ENCODE measurements around the gene ZNF143.
A peak's percentile ranks its signal among the peaks of the same experiment; 100 is the strongest.
"Not testable (repeated sequence)": the region's sequence is repeated elsewhere in the genome, so short reads cannot be mapped to it uniquely, and the experiment has no call there.

ZNF143 gene

GRCh38 chr11:9498457-9499078 lies 37.8 kb downstream of the ZNF143 start:
- no peak for DNase-seq

DNA sequence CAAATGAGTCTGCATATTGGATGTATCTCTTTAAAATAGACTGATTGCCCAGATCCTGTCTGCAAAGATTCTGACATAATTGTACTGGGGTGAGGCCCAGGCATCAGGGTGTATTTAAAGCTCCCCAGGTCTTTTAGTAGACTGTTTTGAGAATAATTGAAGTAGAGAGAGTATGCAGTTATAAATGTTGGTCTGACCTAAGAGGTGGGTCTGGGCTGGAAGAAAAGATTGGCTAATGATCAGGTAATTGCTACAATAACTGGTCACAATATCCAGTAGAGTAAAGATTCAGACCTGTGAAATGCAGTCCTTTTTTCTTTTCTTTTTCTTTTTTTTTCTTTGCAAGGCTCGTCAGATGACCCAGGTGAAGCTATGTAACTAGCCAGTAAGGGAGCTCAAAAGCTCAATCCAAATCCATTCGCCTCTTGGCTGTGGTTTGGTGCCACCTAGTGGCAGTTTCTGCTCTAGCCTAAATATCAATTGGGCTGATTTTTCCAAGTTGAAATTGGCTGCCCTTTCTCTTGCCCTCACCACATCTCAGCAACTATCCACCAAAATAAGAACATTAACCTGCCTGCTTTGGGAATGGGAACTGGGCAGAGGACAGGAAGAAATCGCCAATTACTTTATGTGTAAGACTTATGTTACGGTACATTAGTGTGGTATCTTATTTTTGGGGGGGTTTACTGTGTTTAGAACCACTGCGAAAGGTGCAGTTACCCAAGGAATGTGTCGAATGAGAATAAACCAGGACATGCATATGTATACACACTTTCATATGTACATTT lies 45.9 kb downstream of the ZNF143 start:
- peak; percentile 55 for DNase-seq

DNA sequence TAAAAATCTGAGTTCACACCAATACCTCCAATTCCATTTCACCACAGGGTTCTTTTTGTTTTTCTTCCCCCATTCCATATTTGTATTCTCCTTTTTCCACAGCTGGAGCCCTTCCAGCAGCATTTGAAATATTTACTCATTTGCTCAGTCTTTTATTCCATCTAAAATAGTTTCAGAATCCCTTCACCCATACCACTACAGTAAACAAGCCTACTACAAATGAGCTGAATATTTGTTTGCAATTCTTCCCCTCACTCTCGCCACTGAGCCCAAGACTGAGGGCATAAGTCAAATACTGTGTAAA lies 46.4 kb downstream of the ZNF143 start:
- DNase-seq, result no peak

DNA sequence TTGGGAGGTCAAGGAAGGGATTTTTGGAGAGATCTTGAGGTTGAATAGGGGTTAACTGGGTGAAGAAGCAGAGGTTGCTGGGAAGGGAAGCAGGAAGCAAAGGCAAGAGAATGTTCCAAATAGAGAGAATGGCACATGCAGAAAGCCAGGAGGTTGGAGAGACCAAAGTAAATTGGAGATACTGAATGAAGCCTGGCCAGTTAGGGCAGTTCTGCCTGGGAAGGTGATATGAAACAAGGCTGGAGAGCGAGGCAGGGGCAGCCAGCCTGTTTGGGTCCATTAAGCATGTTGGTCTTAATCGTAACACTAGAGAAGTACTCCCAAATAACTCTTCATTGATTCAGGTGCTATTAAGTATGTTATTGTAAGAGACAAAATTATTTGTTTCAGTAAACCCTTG lies 48.2 kb downstream of the ZNF143 start:
- DNase-seq, result no peak

DNA sequence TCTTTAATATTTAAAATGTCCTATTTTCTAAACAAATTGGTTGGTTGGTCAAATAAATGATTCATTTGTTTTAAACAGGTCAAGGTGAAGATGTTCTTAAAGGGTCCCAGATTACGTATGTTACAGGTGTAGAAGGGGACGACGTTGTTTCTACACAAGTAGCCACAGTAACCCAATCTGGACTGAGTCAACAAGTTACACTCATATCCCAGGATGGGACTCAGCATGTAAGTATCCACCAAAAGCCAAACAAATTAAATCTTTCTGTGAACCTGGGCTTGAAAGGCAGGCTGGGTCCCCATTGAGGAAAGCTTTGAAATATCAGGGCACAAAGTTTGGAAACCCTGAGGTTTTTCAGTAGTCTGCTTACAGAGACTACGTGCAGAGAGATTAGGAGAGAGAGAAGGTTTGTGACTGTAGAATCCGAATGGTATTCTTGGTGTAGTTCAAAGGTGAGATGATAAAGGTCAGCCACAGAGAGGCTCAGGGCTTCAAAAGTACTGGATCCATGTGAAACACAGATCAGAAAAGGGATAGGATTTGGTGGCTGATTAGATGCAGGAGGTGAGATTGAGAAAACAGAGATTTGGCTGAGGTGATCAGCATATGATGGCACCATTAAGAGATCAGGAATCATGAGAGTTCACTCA lies 51.7 kb downstream of the ZNF143 start:
- DNase-seq, result no peak

- not testable (repeated sequence) for DNase-seq
These were observed 53.8 kb downstream of the ZNF143 start for GRCh38 chr11:9514576-9514975.

- DNase-seq, result no peak
These were observed 55.3 kb downstream of the ZNF143 start for GRCh38 chr11:9516113-9516512.

- DNase-seq, result no peak
These were observed 58.1 kb downstream of the ZNF143 start for GRCh38 chr11:9518835-9519410.

- DNase-seq, result no peak
These were observed 63.2 kb downstream of the ZNF143 start for GRCh38 chr11:9524001-9524400.

DNA sequence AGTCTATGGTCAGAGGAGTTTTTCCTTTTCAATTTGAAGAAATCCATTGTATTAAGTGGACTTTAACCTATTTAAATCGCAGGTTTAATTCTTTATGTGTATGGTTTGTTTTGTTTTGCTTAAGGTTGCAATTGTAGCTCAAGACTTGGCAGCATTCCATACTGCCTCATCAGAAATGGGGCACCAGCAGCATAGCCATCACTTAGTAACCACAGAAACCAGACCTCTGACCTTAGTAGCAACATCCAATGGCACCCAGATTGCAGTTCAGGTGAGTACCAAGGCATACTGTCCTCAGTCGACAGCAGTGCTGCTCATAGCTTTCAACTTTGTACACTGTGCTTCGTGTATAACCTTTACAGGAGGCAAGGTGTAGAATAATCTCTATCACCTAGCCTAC lies 64.3 kb downstream of the ZNF143 start:
- DNase-seq, result peak; percentile 14

GRCh38 chr11:9527481-9528135 lies 66.8 kb downstream of the ZNF143 start:
- no peak for DNase-seq

DNA sequence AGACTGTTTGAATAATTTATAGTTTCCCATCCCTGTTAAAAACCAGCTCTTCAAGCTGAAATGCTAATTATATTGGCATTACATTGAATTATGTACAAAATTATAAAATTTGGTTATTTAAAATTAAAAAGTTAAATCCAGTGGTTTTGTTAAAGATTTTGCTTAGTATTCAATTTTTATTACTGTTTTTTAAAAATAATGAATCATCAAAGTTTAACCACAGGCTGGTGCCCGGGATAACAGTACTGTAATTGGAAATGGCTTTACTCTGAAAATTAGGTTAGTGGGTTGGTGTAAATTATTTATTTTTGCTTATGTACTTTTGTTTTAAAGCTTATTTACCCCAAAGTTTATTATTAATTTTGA lies 67.3 kb downstream of the ZNF143 start:
- no peak for DNase-seq

DNA sequence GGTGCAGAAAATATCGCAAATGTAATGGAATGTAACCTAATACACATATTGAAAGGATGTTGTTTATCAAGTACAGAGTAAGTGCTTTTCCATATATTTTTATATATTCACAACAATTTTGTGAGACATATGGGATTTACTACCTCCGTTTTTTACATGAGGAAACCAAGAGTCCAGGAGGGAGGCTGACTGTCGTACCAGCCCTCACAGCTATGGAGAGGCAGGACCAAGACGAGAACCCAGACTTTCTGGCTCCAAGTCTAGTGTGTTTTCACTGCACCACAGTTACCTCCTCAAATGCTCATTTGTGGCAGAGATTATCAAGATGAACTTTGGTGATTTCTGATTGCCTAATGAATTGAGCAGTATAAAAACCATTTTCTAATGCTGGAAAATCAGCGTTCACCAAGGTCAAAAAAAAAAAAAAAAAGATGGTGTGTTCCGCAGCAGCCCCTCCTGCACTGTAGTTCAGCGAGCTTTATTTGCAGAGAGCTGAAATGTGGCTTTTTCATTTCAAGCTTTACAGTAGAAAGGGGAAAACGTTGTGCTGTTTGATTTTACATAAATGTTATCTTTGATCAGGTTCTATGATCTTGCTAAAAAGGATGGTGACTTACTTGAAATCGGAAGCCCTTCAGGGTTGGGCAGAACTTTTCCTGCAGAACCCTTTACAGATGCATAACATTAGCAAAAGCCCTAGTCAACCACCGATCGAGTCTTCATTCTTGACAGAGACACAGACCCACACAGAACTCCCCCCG lies 67.9 kb downstream of the ZNF143 start:
- no peak for DNase-seq

DNA sequence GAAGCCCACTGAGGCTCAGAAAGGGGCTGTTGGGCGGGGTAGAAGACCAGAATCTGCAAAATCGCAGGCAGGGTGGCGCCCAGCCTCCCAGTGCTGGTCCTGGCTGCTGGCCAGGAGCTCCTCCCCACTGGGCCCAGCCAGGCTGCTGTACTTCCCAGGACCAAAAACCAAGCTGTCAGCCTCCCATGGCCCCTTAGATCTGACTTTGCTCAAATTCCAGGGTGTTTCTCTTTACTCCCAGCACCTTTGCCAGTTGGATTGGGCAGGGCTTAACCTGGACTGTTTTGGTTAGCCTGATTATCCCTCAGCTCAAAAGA lies 68.5 kb downstream of the ZNF143 start:
- no peak for DNase-seq

- DNase-seq, result no peak
These were observed 69.3 kb downstream of the ZNF143 start for GRCh38 chr11:9530020-9530621.

DNA sequence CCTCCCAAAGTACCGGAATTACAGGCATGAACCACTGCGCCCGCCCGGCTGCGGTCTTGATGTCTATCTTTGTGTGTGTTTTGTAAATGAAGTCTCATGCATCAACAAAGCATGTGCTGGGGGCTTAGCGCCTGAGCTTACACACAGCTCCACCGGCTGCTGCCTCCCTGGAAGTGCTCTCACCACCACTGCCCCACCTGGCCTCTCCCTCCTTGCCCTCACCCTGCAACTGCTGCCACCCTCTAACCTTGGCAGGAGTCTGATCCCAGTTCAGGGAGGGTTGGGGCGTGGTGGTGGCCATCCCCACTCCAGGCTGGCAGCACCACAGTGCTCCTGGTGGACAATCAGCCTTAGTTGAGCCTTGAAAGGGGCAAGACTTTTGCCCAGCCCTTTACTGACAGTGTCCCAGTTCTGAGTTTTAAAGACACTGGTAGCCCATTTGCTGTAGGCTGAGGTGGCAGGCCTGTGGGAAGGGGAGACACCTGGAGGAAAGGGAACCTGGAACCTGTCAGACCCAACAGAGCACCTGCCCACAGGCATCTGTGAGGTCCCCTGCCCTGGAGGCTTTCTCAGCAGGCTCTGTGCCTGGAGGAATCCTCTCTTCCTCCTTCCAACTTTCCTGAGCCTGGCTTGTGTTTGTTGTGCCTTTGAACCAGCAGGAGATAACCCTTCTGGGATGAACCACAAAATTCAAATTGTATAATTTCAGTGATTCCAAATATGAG lies 70.3 kb downstream of the ZNF143 start:
- no peak for DNase-seq

GRCh38 chr11:9533058-9533457 lies 72.2 kb downstream of the ZNF143 start:
- no peak for DNase-seq

DNA sequence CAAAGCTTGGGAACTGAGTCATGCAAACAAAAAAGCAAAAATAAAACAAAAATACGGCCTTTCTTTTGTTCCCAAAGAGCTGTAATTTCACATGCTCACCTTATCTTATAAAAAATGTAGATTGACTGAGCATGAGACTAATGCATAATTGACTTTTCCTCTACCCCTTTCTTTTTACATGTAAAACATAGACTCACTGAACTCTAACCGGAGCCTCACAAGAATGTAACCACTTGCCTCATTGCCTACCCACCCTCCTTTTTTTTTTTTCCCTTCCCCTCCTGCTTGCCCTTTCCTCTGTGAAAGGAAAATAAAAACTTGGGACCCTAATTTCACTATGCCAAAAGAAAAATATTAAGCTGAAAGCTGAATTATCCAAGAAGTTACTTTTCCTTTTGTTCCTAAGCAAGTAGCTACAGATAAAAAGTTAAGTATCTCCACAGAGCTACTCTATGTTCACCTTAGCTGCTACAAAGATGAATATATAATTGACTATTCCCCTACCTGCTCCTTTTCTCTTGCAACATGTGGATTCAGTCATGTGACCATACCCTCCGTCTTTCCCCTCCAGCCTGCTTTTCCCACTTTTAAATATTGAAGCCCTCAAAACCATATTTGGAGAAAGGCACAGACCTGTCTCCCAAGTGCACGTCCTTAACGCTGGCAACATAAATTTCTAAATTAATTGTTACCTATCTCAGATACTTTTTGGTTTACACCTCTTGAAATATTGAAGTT lies 73.1 kb downstream of the ZNF143 start:
- no peak for DNase-seq

DNA sequence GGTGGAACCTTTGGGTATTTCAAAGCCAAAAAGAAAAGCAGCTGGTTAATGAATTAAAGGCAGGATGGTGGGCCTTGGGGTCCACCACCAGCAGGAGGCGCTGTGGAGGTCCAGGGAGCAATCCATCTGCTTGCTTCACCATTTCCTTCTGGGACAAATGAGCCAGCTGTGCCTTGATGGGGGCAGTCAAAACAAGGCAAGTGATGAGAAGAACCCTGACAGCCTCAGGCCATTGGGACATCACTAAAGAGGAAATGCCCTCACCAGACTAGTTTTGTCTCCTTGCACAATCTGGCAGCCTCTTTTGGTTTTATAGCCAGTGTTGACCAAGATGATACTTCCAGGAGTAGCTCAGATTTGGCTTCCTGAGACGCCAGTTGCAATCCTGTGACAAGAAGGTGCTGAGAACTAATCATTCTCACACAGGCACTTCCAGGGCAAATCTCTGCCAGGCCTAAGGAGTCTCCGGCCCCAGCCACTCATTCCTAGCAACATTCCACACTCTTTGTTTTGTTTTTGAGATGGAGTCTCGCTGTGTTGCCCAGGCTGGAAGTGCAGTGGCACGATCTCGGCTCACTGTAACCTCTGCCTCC lies 74.5 kb downstream of the ZNF143 start:
- peak; percentile 18 for DNase-seq

GRCh38 chr11:9538548-9538947 lies 77.7 kb downstream of the ZNF143 start:
- no peak for DNase-seq

DNA sequence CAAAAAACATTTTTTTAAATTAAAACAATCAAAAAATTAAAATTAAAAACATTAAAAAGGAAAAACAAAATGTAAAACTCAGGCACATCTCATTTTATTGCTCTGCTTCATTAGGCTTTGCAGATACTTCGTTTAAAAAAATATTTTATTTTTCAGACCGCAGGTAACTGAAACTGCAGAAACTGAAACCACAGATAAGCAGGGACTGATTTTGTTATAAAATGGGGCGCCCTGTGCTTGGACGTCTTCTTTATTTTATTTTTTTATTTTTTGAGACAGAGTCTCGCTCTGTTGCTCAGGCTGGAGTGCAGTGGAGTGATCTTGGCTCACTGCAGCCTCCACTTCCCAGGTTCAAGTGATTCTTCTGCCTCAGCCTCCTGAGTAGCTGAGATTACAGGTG lies 88.4 kb downstream of the ZNF143 start:
- not testable (repeated sequence) for DNase-seq

All from NCI-H526 treated with DMSO at 0.1 percent for 48 hours (cell line).